NCI-H1436 treated with DMSO at 0.1 percent for 48 hours (cell line): Measurements from ENCODE around the gene PCSK1N.
A peak's percentile ranks its signal among the peaks of the same experiment; 100 is the strongest.
"Not testable (repeated sequence)": the region's sequence is repeated elsewhere in the genome, so short reads cannot be mapped to it uniquely, and the experiment has no call there.

Experiments
- DNase-seq: peaks from one replicate; lab custom pipeline; 2025; lab: John Stamatoyannopoulos, UW

PCSK1N gene, protein sequence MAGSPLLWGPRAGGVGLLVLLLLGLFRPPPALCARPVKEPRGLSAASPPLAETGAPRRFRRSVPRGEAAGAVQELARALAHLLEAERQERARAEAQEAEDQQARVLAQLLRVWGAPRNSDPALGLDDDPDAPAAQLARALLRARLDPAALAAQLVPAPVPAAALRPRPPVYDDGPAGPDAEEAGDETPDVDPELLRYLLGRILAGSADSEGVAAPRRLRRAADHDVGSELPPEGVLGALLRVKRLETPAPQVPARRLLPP

DNA sequence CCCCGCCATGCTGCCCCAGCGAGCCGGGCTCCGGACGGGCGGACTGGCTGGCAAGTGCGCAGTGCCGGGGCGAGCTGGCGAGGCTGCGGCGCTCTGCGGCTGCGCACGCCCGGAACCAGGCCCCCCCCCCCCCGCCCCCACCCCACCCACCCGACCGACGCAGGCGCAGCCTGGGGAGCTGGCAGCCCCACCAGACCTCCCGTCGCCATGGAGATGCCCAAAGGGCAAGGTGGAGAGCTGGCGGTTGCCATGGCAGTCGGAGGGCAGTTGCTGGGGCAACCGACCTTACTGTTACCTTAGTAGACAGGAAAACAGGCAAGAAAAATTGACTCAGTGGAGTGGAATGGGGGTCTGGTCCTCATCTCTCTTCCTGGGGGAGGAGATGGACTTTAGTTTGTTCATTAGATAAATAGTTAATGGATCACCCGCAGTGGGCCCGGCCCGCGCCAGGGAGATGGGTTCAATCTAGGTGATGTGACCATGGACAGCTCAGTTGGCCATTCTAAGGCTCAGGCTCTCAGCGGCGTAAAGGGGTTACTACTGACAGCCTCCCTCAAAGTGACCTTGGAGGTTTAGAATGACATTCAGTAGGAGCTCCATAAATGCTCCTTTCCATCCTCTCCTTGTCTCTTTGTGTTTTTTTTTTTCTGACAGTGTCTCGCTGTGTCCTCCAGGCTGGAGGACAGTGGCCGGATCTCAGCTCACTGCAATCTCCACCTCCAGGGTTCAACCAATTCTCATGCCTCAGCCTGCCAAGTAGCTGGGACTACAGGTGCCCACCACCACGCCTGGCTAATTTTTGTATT, at the start of gene PCSK1N:
TSS of gene PCSK1N (minus strand) at position 87 of the 806 bp plus-strand sequence. CDS start at position 9, 78 bp downstream.
- DNase-seq, result peak; percentile 11

DNA sequence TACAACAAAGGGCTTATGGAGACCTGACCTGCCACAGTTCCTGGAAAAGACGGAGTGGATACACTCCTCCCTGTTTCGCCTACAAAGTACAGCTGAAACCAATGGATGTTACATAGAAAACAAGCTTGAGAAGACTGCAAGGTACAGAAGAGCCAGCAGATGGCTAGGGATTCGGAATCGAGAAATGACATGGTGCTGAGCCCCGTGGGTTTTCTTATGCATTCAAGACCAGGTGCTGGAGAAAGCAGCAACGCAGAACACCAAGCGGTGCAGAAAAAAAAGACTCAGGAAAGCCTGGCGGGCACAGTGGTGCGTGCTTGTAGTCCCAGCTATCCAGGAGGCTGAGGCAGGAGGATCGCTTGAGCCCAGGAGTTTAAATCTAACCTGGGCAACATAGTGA, 48.3 kb upstream of the PCSK1N start:
- DNase-seq, result no peak

DNA sequence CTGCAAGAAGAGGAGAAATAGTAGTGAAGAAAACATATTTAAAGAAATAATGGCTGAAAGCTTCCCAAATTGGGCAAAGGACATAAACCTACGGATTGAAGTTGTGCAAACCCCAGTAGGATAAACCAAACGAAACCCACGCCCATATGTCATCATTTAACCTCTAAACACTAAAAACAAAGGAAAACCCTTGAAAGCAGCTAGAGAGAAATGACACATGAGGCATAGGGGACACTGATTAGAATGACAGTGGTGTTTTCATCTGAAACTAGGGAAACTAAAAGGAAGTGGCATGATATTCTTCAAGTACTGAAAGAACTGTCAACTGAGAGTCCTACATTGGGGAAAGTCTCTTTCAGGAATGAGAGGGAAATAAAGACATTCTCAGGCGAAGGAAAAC, 41.5 kb upstream of the PCSK1N start:
- DNase-seq, result not testable (repeated sequence)

DNA sequence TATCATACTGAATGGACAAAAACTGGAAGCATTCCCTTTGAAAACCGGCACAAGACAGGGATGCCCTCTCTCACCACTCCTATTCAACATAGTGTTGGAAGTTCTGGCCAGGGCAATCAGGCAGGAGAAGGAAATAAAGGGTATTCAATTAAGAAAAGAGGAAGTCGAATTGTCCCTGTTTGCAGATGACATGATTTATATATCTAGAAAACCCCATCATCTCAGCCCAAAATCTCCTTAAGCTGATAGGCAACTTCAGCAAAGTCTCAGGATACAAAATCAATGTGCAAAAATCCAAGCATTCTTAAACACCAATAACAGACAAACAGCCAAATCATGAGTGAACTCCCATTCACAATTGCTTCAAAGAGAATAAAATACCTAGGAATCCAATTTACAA, 36.6 kb upstream of the PCSK1N start:
- not testable (repeated sequence) for DNase-seq

DNA sequence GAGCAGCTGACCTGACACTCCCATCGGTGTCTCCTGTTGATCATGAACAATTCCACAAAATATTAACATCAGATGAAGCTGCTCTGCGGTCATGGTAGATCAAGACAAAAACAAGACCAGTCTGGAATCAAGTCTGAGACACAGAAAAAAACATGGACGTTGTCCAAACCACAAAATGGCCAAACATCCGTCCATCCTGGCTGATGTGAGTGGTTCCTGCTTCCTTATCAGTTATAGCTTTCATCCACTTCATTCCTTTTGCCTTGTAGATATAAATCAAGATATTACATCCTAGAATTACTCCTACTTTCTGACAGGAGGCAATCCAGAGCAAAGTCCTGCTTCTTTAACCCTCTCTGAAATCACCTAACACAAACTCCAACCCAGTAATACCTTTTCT, 28.8 kb upstream of the PCSK1N start:
- no peak for DNase-seq

DNA sequence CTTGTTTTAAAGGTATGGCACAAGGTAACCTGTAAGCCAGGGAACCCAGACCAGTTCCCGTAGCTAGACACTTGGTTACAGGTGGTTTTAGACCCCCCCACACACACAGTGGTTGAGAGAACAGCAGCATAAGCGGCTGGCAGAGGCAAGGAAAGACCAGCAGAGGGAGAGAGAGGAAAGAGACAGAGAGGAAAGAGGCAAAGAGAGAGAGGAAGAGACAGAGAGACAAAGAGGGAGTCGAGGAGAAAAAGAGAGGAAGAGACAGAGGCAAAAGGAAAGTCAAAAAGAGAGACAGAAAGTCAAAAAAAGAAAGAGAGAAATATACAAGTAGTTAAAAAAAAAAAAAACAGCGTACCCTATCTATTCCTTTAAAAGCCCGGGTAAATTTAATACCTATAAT, 19.5 kb upstream of the PCSK1N start:
- DNase-seq, result no peak

DNA sequence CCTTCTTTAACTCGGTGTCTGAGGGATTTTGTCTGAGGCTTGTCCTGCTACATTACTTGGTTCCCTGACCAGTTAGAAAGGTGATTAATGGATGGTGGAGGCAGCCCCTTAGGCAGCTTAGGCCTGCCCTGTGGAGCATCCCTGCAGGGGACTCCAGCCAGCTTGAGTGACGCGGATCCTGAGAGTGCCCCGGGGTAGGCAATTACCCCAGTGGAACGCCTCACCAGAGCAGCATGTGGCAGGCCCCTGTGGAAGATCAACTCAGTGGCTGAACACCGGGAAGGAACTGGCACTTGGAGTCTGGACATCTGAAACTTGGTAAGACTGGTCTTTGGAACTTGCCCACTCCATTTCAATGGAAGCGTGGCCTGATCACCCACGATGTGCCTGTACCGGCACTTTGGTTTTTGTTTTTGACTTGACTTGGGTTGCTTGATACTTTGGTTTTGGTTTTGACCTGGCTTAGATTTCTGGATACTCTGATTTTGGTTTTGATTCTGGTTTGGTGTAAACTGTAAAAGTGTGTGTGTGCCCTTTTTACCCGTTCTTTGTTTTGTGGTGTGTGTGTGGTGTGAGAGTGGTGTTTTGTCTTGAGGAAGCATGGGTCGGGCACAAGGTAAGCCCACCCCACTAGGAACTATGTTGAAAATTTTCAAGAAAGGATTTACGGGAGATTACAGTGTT, 18.9 kb upstream of the PCSK1N start:
- DNase-seq, result not testable (repeated sequence)

DNA sequence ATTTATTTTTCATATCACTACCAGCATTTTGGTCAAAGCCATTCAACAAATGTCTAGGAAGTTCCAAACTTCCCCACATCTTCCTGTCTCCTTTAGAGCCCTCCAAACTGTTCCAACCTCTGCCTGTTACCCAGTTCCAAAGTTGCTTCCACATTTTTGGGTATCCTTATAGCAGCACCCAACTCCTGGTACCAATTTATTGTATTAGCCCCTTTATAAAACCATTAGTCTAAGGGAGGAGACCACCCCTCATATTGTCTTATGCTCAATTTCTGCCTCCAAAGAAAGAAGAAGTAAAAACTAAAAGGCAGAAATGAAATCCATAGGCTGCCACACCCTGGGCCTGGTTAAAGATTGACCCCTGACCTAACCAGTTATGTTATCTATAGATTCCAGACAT, 18.1 kb upstream of the PCSK1N start:
- DNase-seq, result not testable (repeated sequence)

DNA sequence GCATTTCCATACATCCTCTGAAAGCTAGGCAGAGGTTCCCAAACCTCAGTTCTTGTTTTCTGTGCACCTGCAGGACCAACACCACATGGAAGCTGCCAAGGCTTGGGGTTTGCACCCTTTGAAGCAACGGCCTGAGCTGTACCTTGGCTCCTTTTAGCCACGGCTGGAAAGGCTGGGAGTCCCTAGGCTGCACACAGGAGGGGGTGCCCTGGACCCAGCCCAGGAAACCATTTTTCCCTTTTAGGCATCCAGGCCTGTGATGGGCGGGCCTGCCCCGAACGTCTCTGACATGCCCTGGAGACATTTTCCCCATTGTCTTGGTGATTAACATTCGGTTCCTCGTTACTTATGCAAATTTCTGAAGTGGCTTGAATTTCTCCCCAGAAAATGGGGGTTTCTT, 17.4 kb upstream of the PCSK1N start:
- DNase-seq, result no peak

DNA sequence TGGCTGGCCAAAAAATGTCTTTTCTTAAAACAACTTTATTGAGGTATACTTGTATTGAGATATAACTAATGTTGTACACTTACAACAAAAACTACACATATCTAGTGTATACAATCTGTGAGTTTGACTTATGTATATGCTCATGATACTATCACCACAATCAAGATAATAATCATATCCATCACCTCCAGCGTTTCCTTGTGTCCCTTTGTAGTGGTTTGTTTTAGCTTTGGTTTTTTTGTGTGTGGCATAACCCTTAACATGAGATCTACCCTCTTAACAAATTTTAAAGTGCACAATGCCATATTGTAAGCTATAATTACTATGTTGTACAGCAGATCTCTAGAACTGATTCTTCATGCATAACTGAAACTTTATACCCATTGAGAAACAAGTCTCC, 13.4 kb upstream of the PCSK1N start:
- no peak for DNase-seq

DNA sequence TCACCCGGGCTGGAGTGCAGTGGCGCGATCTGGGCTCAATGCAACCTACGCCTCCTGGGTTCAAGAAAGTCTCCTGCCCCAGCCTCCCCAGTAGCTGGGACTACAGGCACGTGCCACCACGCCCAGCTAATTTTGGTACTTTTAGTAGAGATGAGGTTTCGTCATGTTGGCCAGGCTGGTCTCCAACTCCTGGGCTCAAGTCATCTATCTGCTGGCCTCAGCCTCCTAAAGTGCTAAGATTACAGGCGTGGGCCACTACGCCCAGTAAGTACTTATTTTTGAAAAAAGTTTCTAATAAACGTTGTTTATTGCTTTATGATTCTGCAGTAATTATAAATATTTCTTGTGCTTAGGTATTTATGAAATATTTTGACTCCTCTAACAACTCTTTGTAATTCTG, 4.3 kb upstream of the PCSK1N start:
- DNase-seq, result no peak

DNA sequence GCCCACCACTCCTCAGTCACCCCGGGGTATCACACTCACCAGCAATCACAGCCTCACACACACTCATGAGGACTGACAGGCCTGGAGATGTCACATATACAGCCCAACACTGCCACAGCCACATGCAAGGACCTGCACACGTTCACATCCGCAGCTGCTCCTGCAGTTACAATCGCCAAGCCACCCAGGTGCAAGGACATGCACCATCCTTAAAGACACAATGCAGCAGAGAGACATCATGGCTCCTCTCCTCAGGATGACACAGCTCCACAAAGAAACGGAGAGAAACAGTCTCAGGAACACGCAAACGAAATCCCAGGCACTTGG, 1.1 kb downstream of the PCSK1N start:
- no peak for DNase-seq

DNA sequence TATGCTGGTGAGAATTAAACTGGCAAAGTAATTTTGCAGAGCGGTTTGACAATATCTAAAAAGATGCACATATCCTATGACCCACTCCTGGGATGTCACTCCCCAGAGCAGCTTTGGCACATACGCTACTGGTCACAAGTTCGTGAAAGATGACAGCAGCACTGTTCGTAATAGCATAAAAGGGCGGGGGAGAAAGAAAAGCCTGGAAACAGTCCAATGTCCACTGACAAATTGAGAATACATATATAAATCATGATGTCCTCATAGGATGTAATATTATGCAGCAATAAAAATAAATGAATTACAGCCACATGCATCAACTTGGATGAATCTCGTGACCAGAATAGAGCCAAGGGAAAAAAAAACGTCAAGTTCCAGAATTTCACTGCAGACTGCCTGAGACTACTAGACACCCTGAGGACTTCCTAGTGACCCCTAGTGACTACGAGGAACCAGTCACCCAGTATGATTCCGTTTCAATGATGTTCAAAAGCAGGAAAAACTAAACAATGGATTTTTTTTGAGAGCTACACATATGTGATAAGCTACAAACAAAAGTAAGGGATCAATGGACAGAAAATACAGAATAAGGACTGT, 1.8 kb downstream of the PCSK1N start:
- DNase-seq, result no peak

DNA sequence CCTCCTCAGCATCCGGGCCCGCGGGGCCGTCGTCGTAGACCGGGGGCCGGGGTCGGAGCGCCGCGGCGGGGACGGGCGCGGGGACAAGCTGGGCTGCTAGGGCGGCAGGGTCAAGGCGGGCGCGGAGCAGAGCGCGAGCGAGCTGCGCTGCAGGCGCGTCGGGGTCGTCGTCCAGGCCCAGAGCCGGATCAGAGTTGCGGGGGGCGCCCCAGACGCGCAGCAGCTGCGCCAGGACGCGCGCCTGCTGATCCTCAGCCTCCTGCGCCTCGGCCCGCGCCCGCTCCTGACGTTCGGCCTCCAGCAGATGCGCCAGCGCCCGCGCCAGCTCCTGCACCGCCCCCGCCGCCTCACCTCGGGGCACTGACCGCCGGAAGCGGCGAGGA, 3.5 kb downstream of the PCSK1N start:
- no peak for DNase-seq

DNA sequence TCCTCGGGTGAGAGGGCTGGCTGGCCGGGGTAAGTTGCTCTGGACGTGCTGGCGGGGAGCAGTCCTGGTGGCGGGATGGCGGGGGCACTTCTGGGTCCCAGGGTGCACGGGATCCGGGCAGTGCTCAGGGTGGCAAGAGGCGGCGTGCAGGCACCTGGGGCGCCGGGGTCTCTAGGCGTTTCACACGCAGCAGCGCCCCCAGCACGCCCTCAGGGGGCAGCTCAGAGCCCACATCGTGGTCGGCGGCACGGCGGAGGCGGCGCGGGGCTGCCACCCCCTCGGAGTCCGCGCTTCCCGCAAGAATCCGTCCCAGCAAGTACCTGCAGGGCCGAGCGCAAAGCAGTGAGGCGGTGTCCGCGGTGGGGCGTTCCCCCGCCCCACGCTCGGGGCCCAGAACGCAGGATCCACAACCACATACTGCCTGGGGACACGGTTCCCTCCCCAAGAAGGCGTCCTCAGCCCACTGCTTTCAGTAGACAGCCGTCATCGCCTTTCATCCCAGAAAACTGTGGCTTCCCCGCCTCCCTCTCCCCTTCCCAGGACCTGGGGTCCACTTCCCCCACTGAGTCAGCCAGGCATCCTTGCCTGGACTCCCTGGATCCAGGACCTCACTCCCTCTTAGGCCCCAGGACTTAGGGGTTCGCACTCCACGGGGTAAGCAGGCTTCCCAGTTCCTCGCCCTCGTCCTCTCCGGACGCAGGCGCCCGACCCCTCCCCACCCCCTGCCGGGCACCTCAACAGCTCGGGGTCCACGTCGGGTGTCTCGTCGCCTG, 4.1 kb downstream of the PCSK1N start:
- DNase-seq, result no peak

DNA sequence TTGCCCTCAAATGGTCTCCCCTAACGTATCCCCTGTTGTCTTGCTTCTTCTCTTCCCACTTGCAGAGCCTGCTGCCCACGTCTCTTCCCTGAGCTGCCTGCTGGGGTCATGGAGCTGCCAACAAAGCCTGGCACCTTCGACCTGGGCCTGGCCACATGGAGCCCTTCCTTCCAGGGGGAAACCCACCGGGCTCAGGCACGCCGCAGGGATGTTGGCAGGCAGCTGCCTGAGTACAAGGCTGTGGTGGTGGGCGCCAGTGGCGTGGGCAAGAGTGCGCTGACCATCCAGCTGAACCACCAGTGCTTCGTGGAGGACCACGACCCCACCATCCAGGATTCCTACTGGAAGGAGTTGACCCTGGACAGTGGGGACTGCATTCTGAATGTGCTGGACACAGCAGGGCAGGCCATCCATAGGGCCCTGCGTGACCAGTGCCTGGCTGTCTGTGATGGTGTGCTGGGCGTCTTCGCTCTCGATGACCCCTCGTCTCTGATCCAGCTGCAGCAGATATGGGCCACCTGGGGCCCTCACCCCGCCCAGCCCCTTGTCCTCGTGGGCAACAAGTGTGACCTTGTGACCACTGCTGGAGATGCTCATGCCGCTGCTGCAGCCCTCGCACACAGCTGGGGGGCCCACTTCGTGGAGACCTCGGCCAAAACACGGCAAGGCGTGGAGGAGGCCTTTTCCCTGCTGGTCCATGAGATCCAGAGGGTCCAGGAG, 6.2 kb downstream of the PCSK1N start:
- DNase-seq, result no peak

DNA sequence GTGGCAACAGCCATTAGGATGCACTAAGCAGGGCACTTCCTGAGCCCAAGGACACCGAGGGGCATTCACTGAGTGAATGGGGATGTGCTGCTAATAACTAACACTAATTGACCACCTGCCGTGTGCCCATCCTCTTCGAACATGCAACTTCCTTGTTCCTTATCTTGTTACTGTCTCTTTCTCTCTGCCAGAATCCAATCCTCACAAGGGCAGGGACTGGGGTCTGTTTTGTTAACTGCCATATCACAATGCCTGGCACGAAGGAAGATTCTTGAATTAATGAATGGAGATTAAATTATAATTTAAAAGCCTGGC, 7.8 kb downstream of the PCSK1N start:
- no peak for DNase-seq

DNA sequence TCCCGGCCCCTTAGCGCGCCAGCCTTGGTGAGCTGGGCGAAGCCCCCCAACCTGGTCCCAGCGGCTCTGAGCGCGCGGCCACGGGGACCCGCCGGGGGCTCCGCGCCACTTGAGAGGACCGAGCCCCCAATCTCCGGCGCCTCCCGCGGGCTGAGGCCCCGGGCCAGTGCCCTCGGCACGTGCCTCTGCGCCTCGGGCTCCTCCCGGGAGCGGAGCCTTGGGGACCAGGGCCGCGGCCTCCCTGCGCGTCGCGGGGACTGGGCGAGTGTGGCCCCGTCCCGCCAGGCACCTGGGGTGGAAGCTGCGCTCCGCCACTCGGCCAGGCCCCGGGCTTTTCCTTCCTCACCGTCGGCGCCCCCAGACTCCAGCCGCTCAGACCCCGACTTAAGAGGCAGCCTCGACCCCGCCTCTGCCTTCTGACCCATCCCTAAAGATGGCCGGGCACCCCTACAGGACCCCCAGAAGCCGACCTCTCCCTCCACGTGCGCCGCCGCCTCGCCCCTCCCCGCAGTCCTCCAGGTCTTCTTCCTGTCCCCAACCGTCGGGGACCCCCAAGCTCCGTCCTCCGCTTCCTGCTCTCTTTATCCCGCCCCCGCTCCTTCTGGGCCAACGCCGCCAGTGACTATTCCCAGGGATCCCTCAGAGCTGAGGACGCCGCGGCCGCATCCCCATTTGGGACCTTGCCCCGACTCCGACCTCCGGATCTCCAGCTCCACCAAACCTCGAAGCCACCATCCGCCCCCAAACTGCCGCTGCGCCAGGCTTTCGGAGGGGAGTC, 8.3 kb downstream of the PCSK1N start:
- DNase-seq, result no peak

DNA sequence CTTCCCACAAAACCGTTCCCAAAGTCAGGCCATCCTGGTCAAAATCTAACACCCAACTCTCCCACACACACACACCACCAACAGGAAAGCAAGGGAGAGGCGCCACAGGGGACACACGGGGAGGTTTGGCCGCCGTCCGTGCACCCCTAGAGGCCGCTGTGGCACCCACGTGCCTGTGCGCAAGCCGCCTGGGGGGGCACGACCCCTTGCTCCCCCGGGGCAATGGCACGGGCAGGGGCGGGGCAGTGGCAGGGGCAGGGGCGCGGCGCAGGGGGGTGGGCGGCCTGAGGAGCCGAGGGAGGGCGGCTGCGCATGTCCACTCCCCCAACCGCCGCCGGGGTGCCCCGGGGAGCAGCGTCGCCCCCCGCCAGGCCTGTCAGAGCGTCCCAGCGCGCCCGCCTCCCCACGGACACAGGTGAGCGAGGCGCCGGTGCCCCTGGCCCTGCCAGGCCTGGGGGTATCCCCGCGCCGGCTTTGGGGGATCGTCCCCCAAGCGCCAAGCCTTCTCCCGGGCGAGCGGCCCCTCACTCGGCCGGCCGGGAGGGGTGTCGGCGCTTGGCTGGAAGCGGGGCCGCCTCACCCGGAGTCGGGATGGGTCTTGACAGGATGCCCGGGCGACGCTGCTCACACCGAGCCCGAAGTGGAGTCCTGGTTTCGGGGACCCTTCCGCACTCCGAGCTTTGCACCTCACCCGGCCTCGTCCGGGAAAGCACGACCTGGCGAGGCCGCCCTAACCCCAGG, 9.1 kb downstream of the PCSK1N start, which contains the start of gene ERAS:
TSS of gene ERAS (plus strand) at position 379 of the 741 bp plus-strand sequence. CDS start 2,611 bp downstream, outside the sequence.
- DNase-seq, result no peak

DNA sequence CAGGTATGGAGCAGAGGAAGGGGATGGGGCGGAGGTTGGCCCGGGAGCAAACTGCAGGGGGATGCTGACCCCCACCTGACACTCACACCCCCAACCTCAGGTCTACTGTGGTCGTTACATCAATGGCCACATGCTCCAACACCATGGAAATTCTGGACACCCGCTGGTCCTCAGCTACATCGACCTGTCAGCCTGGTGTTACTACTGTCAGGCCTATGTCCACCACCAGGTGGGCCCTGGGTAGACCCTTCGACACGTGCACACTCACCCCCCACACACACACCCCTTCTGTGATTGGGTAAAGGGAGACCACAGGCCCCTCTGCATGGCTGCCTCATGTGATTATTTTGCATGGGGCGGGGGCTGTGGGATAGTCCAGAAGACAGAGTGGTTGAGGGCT, 11.3 kb downstream of the PCSK1N start:
- DNase-seq, result no peak
